AG09309 (cell line): ENCODE data around the gene WNT11.

Experiments used
- DNase-seq: peaks from one replicate; pipeline ENCODE4 v3.0.0-alpha.2; 2010; ENCODE audit warnings: low read depth
- H3K4me3 ChIP-seq: 2 replicates; pipeline ENCODE4 v1.5.1; 2011; ENCODE audit warnings: mild to moderate bottlenecking, low read depth, low read length, moderate library complexity; ENCODE audit not compliant: control insufficient read depth
- TF ChIP-seq, protein P1 (sequence below): IDR thresholded peaks from 2 replicates; pipeline ENCODE4 v1.5.1; 2011; ENCODE audit warnings: mild to moderate bottlenecking, low read depth, low read length, inconsistent platforms; ENCODE audit not compliant: insufficient read depth, control insufficient read depth; ENCODE audit errors: missing control alignments

Gene WNT11

DNA sequence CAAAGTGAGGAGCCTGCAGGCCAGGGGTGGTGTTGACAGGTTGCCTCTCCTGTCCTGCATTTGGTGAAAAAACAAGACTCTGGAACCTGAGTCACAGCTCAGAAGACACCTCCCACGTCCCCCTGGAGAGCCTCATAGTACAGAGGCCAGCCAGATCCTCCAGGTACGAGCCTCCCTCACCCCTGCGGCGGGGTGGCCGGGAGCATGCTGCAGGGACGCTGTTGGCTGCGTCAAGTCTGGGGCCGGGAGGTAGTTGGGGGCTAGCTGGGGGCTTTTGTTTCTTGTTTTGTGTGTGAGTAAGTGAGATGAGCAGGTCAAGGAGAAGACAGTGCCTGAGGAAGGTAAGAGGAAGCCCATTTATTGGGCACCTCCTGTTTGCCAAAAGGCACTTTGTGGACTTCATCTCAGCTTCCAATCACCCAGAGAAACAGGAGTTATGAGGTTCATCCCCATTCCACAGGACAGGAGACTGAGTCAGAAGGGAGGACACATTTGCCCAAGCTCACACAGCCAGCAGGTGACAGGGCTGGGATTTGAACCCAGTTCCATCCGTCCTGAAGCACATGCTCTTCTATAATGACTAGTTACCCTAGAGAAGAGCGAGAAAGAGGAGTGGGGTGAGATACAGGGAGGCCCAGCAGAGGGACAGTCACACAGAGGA, 18.3 kb upstream of the WNT11 start:
- no peak for DNase-seq
- no peak overlapping the region for H3K4me3 ChIP-seq
- TF ChIP-seq, protein P1, sequence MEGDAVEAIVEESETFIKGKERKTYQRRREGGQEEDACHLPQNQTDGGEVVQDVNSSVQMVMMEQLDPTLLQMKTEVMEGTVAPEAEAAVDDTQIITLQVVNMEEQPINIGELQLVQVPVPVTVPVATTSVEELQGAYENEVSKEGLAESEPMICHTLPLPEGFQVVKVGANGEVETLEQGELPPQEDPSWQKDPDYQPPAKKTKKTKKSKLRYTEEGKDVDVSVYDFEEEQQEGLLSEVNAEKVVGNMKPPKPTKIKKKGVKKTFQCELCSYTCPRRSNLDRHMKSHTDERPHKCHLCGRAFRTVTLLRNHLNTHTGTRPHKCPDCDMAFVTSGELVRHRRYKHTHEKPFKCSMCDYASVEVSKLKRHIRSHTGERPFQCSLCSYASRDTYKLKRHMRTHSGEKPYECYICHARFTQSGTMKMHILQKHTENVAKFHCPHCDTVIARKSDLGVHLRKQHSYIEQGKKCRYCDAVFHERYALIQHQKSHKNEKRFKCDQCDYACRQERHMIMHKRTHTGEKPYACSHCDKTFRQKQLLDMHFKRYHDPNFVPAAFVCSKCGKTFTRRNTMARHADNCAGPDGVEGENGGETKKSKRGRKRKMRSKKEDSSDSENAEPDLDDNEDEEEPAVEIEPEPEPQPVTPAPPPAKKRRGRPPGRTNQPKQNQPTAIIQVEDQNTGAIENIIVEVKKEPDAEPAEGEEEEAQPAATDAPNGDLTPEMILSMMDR, result no peak

DNA sequence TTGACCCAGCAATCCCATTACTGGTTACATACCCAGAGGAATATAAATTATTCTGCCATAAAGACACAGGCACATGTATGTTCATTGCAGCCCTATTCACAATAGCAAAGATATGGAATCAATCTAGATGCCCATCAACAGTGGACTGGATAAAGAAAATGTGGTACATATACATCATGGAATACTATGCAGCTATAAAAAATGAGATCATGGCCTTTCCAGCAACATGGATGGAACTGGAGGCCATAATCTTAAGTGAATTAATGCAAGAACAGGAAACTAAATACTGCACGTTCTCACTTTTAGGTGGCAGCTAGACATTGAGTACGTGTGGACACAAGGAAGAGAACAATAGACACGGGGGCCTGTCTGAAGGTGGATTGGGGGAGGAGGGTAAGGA, 15.1 kb upstream of the WNT11 start:
- no peak for DNase-seq
- no peak overlapping the region for H3K4me3 ChIP-seq
- TF ChIP-seq, protein P1, result no peak

DNA sequence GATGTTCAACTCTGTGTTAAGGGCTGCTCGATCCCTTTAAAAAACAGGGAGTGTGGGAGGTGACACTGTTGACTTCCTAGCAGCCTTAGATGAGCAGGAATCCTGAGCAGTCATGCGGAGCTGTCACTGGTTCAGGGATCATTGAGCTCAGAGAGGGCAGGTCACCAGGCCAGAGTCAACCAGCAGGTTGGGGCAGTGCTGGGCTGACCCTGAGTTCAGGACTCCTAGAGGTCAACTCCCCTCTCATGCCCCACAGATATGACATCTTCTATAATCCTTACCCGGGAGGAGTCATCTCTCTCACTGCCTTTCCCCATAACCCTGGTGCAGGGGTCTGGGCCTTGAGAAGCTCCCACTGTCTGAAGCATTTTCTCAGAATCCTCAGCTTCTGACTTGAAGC, 12.9 kb upstream of the WNT11 start:
- TF ChIP-seq, protein P1, result no peak
- no peak for DNase-seq

DNA sequence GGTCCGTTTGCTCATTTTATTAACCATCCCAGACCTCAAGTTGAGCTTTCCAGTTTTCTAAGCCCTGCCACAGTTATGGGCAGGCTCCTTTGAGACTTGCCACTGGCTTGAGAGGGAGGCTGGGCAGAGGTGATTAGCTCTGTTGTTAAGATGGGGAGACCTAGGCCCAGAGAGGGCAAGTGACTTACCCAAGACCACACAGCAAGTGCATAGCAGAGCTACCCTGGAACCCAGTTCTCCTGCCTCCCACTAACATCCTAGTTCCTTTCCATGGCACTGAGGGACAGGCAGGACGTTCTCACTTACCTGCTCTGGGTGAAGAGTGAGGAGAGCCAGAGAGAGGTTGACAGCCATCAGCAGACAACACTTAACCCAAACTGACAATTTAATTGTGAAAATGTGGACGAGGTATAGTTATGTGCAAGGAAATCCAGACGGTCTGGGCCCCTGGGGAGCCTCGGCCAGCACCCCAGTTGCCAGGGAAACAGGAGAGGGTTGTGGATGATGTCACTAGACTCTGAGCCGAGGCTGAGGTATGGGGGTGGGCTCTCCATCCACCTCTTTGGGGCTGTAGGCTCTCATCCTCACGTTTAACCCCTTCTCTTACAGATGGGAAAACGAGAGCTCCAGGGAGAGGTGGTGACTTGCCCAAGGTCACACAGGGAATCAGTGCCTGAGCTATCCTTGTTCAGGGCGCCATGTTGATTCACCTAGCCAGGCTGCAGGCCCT, 12.3 kb upstream of the WNT11 start:
- H3K4me3 ChIP-seq, result no peak overlapping the region
- TF ChIP-seq, protein P1, result no peak
- no peak for DNase-seq

More for the DNA sequence above, 12.9 kb upstream of the WNT11 start:
- H3K4me3 ChIP-seq, result no peak overlapping the region

DNA sequence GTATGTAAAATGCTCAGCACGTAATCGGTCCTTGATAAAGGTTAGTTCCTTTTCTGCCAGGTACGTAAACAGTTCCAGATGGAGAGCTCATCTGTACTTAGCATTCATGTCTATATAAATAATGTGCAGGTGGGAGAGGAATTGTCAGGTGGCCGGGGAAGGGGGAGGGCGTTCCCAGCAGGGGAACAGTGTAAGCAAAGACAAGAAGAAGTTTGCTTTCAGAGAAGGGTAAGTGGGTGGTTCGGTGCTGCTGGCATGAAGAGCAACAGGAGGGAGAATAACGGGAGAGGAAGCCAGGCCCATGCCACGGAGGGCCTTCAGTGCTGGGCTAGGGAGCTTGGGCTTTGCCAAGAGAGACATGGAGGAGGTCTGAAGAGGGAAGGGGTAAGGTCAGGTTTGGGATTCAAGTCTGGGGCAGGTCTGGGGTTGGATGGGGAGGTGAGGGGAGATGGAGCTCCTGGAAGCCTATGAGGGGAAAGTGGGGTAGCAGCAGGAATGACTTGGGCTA, 11.4 kb upstream of the WNT11 start:
- DNase-seq, result no peak
- no peak overlapping the region for H3K4me3 ChIP-seq

DNA sequence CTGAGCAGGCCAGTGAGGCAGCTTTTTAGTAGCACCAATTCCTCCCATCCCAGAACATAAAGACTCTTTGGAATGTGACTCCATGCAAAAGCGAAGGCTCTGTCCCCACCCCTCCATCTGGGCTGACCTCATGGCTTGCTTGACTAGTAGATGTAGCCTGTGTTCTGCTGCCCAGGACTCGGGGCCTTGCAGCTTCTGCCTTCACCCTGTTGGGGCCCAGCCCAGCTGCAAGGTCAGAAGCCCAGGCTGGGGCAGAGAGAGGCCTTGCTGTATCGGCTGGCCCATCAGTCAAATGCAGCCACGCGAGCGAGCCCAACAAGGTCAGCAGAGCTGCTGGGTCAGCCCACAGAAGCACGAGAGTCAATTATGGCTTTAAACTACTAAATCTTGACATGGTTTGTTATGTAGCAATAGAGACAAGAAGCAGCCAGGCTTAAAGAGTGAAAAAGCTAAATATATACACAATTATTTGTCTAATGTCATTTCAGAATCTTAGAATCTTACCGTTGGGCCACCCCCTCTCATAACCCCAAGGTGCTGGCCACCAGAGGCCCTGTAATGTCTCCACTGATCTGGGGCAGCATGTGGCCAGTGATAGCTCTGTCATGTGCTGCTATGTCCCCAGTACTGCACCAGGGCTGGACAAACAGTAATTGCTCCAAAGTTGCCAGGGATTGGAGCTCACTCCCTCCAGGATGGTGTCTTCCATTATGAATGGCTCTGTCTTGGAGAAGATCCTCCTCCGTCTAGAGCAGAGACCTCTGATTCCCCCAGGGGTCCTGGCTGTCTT, 10.4 kb upstream of the WNT11 start:
- TF ChIP-seq, protein P1, result no peak
- no peak for DNase-seq
- no peak overlapping the region for H3K4me3 ChIP-seq

More for the DNA sequence above, 11.4 kb upstream of the WNT11 start:
- TF ChIP-seq, protein P1, result no peak
